ENCODE results near the gene SMCO3. TPM values are rescaled to one million over a fixed set of nuclear protein-coding genes. Genes with fewer than 3 reads are reported as not detected.
A peak's percentile ranks its signal among the peaks of the same experiment; 100 is the strongest.

The SMCO3 gene
- total RNA-seq, 2 donors from 2014 or later = 2.2 TPM; not detected in 1

DNA sequence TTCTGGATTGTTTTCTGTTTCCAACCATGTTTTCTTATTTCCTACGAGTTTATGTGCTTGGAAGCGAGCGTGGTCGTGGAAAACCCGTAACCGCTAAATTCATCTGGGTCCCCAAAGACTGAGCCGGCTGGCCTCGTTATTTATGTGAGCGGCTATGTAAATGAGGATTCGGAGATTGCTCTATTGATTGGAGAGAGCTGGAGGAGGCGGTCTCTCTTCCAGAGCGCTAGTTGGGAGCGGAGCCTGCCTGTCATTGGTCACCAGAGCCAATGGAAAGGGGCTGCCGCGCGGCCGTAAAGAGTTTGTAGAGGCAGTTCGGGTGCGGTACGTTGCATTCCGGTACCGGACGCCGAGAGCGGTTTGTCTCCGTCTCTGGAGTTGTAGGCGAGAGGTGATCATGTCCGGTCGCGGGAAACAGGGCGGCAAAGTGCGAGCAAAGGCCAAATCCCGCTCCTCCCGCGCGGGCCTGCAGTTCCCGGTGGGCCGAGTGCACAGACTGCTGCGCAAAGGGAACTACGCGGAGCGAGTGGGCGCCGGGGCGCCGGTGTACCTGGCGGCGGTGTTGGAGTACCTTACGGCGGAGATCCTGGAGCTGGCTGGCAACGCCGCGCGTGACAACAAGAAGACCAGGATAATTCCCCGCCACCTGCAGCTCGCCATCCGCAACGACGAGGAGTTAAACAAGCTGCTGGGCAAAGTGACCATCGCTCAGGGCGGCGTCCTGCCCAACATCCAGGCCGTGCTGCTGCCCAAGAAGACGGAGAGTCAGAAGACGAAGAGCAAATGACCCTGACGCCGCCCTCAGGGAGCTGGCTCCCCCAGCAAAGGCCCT, 39.7 kb downstream of the SMCO3 start:
- H3K36me3 ChIP-seq = no peaks in the 10 kb centered on the region
- TF ChIP-seq POLR2AphosphoS5 (IDR thresholded peaks at IDR 0.05) (peak; percentile 99), POLR2A (IDR thresholded peaks at IDR 0.05) (peak; percentile 97)
- TF ChIP-seq, protein P1, sequence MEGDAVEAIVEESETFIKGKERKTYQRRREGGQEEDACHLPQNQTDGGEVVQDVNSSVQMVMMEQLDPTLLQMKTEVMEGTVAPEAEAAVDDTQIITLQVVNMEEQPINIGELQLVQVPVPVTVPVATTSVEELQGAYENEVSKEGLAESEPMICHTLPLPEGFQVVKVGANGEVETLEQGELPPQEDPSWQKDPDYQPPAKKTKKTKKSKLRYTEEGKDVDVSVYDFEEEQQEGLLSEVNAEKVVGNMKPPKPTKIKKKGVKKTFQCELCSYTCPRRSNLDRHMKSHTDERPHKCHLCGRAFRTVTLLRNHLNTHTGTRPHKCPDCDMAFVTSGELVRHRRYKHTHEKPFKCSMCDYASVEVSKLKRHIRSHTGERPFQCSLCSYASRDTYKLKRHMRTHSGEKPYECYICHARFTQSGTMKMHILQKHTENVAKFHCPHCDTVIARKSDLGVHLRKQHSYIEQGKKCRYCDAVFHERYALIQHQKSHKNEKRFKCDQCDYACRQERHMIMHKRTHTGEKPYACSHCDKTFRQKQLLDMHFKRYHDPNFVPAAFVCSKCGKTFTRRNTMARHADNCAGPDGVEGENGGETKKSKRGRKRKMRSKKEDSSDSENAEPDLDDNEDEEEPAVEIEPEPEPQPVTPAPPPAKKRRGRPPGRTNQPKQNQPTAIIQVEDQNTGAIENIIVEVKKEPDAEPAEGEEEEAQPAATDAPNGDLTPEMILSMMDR (IDR thresholded peaks at IDR 0.05) = peak in 2 of 4 experiments; percentile 13 to 16
- intact Hi-C loops (cut with DNase I) = loop anchor here (10.0 kb wide), 1 partner anchor 1011 kb away; the partner anchor contains the start of gene EPS8
- no peaks in the 10 kb centered on the region for H3K9me3 ChIP-seq
- H3K27me3 ChIP-seq (replicated peaks; ENCODE audit: insufficient read depth) = no peaks in the 10 kb centered on the region
- DNase-seq (ENCODE audit: low spot score) = peak; percentile 99
- 1% methylated on average over 67 of the region's 67 CpGs for WGBS
- H3K4me3 ChIP-seq = peak overlapping the region; percentile 84 to 88
- H3K4me1 ChIP-seq (replicated peaks) = no peaks in the 10 kb centered on the region
- H3K27ac ChIP-seq = peak overlapping the region; percentile 93 to 95

DNA sequence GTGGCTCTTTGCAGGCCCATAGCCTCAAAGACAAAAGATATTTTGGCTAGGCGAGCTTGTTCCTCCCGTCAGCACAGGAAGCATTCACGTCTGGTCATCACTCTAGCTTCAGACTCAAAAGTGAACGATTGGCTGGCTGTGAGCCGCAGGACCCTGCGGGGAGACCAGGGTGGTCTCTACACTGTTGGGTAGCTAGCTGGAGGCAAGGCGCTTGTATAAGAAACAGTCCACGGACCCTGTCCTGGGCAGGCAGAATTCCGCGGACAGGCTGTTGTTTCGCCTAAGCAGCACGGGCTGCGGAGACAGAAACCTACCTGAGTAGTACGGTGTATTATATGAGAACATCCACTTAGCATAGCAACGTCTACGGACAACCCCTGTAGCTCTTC, 40.3 kb downstream of the SMCO3 start:
- no peak for DNase-seq (ENCODE audit: low spot score)
- Histone ChIP-seq H3K27ac (peak overlapping the region; percentile 93 to 95), H3K4me3 (peak overlapping the region; percentile 84 to 88), H3K9me3 (no peaks in the 10 kb centered on the region), H3K4me1 (replicated peaks) (no peaks in the 10 kb centered on the region), H3K36me3 (no peaks in the 10 kb centered on the region), H3K27me3 (replicated peaks; ENCODE audit: insufficient read depth) (no peaks in the 10 kb centered on the region)
- TF ChIP-seq POLR2AphosphoS5 (IDR thresholded peaks at IDR 0.05) (no peak), POLR2A (IDR thresholded peaks at IDR 0.05) (no peak)
- TF ChIP-seq, protein P1 (IDR thresholded peaks at IDR 0.05) = no peak
- 24% methylated on average over 16 of the region's 16 CpGs for WGBS
- intact Hi-C loops (cut with DNase I) = loop anchor here (10.0 kb wide), 1 partner anchor 1011 kb away; the partner anchor contains the start of gene EPS8

DNA sequence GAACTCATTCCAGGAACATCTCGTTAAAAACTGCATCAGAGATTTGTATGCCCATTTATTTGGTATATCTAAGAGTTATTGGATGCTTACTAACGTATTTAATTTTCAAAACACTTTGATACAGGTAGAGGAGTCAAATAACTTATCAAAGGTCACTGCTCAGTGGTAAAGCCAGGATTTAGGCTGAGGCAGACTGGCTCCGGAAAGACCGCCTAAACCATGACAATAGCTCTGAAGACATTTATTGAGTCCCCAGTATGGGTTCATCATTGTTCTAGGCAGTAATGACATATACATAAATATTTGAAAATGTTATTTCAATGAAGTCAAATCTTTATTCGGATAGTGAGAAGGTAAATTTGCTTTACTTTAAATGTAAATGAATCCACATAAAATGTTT, 41.0 kb downstream of the SMCO3 start:
- Histone ChIP-seq H3K36me3 (no peaks in the 10 kb centered on the region), H3K27ac (no peak overlapping the region), H3K4me1 (replicated peaks) (no peaks in the 10 kb centered on the region), H3K27me3 (replicated peaks; ENCODE audit: insufficient read depth) (no peaks in the 10 kb centered on the region), H3K9me3 (no peaks in the 10 kb centered on the region), H3K4me3 (peak overlapping the region in 1 of 2 donors; percentile 84)
- 94% methylated on average over 5 of the region's 5 CpGs for WGBS
- no peak for DNase-seq (ENCODE audit: low spot score)
- intact Hi-C loops (cut with DNase I) = loop anchor here (10.0 kb wide), 1 partner anchor 1012 kb away; the partner anchor contains the start of gene EPS8
- TF ChIP-seq POLR2A (IDR thresholded peaks at IDR 0.05) (no peak), POLR2AphosphoS5 (IDR thresholded peaks at IDR 0.05) (no peak)
- TF ChIP-seq, protein P1 (IDR thresholded peaks at IDR 0.05) = no peak

DNA sequence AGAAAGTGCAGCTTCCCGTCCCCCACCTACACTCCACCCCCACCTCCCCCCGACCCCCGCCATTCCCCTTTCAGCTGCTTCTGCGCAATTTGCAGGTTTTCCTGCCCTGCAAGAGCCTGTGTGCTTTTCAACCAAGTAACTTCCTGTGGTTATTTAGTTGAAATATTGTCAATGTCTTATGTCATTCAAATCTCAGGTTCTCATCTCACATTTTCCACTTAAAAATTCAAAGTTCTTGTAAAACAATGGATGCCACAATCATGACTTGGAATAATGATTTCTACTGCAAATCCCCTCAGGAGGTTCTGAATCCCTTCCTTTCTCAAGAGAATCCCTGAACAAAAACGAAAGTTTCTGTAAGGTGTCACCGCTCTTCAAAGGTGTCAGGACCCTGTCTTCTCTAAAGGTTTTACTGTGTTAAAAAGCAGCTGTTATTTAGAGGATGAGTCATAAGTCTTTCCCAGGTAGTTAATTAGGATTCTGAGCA, 42.3 kb downstream of the SMCO3 start:
- 15% methylated on average over 6 of the region's 6 CpGs for WGBS
- H3K4me3 ChIP-seq = peak overlapping the region; percentile 73 to 82
- TF ChIP-seq POLR2A (IDR thresholded peaks at IDR 0.05) = no peak
- TF ChIP-seq, protein P1 (IDR thresholded peaks at IDR 0.05) = no peak
- TF ChIP-seq POLR2AphosphoS5 (IDR thresholded peaks at IDR 0.05) = no peak
- no peaks in the 10 kb centered on the region for H3K36me3 ChIP-seq
- intact Hi-C loops (cut with DNase I) = loop anchor here (2.0 to 10.0 kb wide), 2 partner anchors 515 to 1013 kb away; partner anchors contain the start of gene EPS8
- H3K9me3 ChIP-seq = no peaks in the 10 kb centered on the region
- H3K27me3 ChIP-seq (replicated peaks; ENCODE audit: insufficient read depth) = no peaks in the 10 kb centered on the region
- H3K4me1 ChIP-seq (replicated peaks) = no peaks in the 10 kb centered on the region
- H3K27ac ChIP-seq = peak overlapping the region; percentile 86 to 92
- DNase-seq (ENCODE audit: low spot score) = no peak
